ENCODE data around the gene TMEM238L.
A peak's percentile ranks its signal among the peaks of the same experiment; 100 is the strongest.
"Not testable (repeated sequence)": the region's sequence is repeated elsewhere in the genome, so short reads cannot be mapped to it uniquely, and the experiment has no call there.

Gene TMEM238L

GRCh38 chr17:10803830-10804475 is at the start of gene TMEM238L:
Gene TMEM238L, minus strand, starts transcription at chr17:10804099. Its CDS starts 136 bp downstream, at chr17:10803963.
- DNase-seq (ENCODE audit: low spot score) = no peak

- not testable (repeated sequence) for DNase-seq (ENCODE audit: low spot score)
Observed at GRCh38 chr17:10846636-10847035, 42.7 kb upstream of the TMEM238L start.

- no peak for DNase-seq (ENCODE audit: low spot score)
Observed at GRCh38 chr17:10845388-10845751, 41.5 kb upstream of the TMEM238L start.

- DNase-seq (ENCODE audit: low spot score) = peak; percentile 48
Observed at GRCh38 chr17:10844621-10845387, 40.9 kb upstream of the TMEM238L start.

GRCh38 chr17:10843811-10844210 is 39.9 kb upstream of the TMEM238L start:
- DNase-seq (ENCODE audit: low spot score) = no peak

GRCh38 chr17:10842658-10843057 is 38.8 kb upstream of the TMEM238L start:
- no peak for DNase-seq (ENCODE audit: low spot score)

GRCh38 chr17:10838682-10839081 is 34.8 kb upstream of the TMEM238L start:
- no peak for DNase-seq (ENCODE audit: low spot score)

- DNase-seq (ENCODE audit: low spot score) = no peak
Observed at GRCh38 chr17:10837921-10838320, 34.0 kb upstream of the TMEM238L start, which contains the start of gene PIRT. Gene PIRT, minus strand, starts transcription at chr17:10838087. Its CDS starts 12,442 bp downstream, at chr17:10825645.

GRCh38 chr17:10836966-10837590 is 33.2 kb upstream of the TMEM238L start:
- DNase-seq (ENCODE audit: low spot score) = no peak

- no peak for DNase-seq (ENCODE audit: low spot score)
Observed at GRCh38 chr17:10836145-10836544, 32.2 kb upstream of the TMEM238L start.

GRCh38 chr17:10831696-10832095 is 27.8 kb upstream of the TMEM238L start:
- no peak for DNase-seq (ENCODE audit: low spot score)

GRCh38 chr17:10827898-10828552 is 24.1 kb upstream of the TMEM238L start:
- no peak for DNase-seq (ENCODE audit: low spot score)

- no peak for DNase-seq (ENCODE audit: low spot score)
Observed at GRCh38 chr17:10824874-10825273, 21.0 kb upstream of the TMEM238L start.

- DNase-seq (ENCODE audit: low spot score) = no peak
Observed at GRCh38 chr17:10821770-10822169, 17.9 kb upstream of the TMEM238L start.

- no peak for DNase-seq (ENCODE audit: low spot score)
Observed at GRCh38 chr17:10821054-10821453, 17.2 kb upstream of the TMEM238L start.

- DNase-seq (ENCODE audit: low spot score) = no peak
Observed at GRCh38 chr17:10815319-10815718, 11.4 kb upstream of the TMEM238L start.

- DNase-seq (ENCODE audit: low spot score) = no peak
Observed at GRCh38 chr17:10814075-10814474, 10.2 kb upstream of the TMEM238L start.

GRCh38 chr17:10812674-10813073 is 8.8 kb upstream of the TMEM238L start:
- DNase-seq (ENCODE audit: low spot score) = no peak

- no peak for DNase-seq (ENCODE audit: low spot score)
Observed at GRCh38 chr17:10809605-10810004, 5.7 kb upstream of the TMEM238L start.

- no peak for DNase-seq (ENCODE audit: low spot score)
Observed at GRCh38 chr17:10807704-10808128, 3.8 kb upstream of the TMEM238L start.

GRCh38 chr17:10806545-10807262 is 2.8 kb upstream of the TMEM238L start:
- no peak for DNase-seq (ENCODE audit: low spot score)

GRCh38 chr17:10805911-10806310 is 2.0 kb upstream of the TMEM238L start:
- DNase-seq (ENCODE audit: low spot score) = no peak
